GM20000 (cell line): ENCODE data around the gene FEM1B.

Experiments used
- DNase-seq: peaks from one replicate; pipeline ENCODE4 v3.0.0; 2012; ENCODE audit warnings: low spot score
- CTCF ChIP-seq: IDR thresholded peaks from 2 replicates; pipeline ENCODE4 v1.5.1; 2012; ENCODE audit warnings: mild to moderate bottlenecking, control low read depth; ENCODE audit errors: extremely low read depth, missing control alignments

FEM1B gene

DNA sequence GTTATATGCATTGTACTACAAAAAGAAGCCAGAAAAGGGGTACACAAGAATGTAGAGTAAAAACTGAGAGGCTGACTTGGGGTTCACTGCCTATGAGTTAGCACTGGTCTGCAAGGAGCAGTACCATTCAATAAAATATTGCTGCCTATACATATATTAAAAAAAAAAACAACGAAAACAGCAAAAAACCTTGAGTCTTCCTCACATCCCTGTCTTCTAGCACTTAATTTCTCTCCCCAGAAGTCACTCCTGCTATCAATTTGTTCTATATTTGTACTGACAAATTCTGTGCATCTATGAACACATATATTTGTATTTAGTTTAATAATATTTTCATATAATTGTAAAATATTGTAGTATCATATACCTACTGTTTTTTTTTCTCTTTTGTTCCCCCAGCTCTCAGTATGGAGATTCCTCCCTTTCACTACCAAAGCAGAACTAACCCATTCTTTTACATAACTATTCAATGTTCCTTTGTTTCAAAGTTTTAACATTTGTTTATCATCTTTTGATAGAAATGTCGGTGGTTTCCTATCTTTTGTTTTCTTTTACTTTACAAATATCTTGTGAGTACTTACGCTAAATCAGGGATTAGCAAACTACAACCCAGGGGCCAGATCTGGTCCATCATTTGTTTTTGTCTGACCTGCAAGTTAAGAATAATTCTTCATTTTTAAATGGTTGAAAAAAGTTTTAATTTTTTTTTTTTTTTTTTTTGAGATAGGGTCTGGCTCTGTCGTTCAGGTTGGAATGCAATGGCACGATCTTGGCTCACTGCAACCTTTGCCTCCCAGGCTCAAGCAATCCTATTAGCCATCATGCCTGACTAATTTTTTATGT, 14.8 kb upstream of the FEM1B start:
- DNase-seq = no peak
- TF ChIP-seq CTCF = no peak

- no peak for DNase-seq
- TF ChIP-seq CTCF = no peak
Observed at GRCh38 chr15:68264282-68264681, 13.3 kb upstream of the FEM1B start.

DNA sequence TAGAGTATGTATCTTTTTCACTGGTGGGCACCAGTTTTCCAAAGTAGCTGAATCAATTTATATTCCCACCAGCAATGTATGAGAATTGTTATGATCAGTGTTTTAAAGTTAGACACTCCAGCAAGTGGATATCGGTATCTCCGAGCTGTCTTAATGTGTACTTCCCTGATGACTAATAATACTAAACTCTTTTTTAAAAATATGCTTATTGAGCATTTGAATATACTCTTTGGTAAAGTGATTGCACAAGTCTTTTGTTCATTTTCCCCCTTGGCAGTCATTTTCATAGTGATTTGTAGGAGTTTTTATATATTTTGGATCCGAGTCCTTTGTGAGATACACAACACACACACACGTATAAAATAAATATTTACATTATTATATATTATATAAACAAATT, 12.5 kb upstream of the FEM1B start:
- no peak for TF ChIP-seq CTCF
- no peak for DNase-seq

DNA sequence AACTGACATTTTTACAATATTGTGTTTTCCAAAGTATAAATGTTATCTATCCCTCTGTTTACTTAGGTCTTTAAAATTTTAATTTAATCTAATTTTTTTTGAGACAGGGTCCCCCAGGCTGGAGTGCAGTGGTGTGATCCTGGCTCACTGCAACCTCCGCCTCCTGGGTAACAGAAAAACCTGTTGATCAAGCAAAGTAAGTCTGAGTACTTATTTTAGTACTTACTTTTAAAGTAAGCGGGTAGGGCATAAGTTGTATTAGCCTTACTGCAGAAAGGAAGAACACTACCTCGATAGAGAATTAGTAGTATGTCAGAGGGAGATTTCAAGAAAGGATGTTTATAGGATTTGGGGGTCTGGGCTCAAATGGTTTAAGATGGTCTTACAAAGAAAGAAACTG, 11.9 kb upstream of the FEM1B start:
- TF ChIP-seq CTCF = no peak
- no peak for DNase-seq

GRCh38 chr15:68268405-68268804, 9.1 kb upstream of the FEM1B start:
- TF ChIP-seq CTCF = no peak
- DNase-seq = no peak

- TF ChIP-seq CTCF = no peak
- no peak for DNase-seq
Observed at GRCh38 chr15:68271854-68272471, 5.6 kb upstream of the FEM1B start.

DNA sequence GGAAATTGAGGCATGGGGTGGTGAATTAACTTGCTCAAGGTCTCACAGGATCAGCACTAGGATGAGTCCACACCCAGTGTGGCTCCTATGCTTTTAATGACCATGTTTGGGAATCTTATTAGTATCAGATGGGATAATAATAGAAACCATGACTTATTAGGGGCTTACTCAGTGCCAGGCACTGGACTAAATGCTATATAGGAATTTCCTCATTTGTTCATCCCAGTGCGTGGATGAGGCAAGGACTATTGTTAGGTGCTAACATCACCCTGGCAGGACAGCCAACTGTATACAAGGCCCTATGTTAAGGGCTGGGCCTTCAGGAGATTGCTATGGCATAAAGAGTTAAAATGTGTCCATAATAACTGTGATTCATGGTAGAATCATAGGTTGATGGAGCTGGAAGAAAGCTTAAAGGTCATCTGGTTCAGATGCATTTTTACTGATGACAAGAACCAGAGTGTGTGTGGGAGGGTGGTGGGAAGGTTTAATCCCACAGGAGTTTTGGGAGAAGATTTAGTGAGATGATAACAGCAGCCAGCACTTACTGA, 4.7 kb upstream of the FEM1B start:
- TF ChIP-seq CTCF = no peak
- no peak for DNase-seq
